ENCODE data around the gene MAP3K14.

DNA sequence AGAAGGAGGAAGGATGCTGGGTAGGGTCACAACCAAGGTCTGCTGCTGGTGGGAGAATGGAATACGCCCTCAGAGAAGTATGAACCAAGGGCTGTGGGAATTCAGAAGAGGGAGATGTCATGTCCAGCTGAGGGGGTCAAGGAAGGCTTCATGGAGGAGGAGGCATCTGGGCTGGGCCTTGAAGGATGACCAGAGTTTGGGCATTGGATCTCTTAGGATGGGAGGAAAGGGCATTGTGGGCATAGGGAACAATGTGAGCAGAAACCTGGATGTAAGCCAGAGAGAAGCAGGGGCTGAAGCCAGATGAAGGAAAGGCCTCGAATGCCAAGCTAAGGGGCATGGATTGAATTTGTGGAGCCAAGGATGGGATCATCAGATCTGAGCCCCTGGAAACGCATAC lies 49.2 kb upstream of the MAP3K14 start:
- no peak for TF ChIP-seq POLR2A (IDR thresholded peaks at IDR 0.05)
- TF ChIP-seq, protein P1, sequence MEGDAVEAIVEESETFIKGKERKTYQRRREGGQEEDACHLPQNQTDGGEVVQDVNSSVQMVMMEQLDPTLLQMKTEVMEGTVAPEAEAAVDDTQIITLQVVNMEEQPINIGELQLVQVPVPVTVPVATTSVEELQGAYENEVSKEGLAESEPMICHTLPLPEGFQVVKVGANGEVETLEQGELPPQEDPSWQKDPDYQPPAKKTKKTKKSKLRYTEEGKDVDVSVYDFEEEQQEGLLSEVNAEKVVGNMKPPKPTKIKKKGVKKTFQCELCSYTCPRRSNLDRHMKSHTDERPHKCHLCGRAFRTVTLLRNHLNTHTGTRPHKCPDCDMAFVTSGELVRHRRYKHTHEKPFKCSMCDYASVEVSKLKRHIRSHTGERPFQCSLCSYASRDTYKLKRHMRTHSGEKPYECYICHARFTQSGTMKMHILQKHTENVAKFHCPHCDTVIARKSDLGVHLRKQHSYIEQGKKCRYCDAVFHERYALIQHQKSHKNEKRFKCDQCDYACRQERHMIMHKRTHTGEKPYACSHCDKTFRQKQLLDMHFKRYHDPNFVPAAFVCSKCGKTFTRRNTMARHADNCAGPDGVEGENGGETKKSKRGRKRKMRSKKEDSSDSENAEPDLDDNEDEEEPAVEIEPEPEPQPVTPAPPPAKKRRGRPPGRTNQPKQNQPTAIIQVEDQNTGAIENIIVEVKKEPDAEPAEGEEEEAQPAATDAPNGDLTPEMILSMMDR (IDR thresholded peaks at IDR 0.05): no peak

All from thyroid gland (tissue), 4 donors.